ENCODE results near the gene RPL7A.
"Not testable (repeated sequence)": the region's sequence is repeated elsewhere in the genome, so short reads cannot be mapped to it uniquely, and the experiment has no call there.

The RPL7A gene

DNA sequence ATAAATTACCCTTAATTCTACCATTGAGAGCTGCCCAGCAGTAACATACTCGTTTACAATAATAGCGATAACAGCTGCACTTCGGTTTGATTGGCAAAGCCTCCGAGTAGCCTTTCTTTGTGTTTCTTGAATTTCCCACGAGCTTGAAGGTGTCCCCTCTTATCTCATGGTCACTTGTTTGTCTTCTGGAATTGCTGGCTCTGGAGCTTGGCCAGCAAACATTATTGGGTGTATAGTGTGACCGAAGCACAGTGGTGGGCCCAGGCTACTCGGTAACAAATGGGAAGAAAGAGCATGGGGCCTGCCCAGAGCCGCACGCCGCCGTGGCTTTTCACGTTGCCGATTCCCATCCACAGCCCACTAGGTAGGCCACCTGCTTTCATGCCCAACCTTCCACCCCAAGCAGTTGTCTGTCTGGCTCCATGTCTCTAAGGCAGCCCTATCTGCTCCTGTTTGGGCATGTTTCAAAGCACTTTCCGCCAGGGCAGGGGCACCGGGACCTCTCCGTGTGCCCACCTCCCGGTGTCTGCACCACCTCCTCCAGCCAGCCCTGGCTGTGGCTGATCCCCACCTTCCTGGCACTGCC, 36.8 kb downstream of the RPL7A start:
- in situ Hi-C loops (cut with MboI; ENCODE audit: low sequenced_read_pairs) = no loop called here

DNA sequence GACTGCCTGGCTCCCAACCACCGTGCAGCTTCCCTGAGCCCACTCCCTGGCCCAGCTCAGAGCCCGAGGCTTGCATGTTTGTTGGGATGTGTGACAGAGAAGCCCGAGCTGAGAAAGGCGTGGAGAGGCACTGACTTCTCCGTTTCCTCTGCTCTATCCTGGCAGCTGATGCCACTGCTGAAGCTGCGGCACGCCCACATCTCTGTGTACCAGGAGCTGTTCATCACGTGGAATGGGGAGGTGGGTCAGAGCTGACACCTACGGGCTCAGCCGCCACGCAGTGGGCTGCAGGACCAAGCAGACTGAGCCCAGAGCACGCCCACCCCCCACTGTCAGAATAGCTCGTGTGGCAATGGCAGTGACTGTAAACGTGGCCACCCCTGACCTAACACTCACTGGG, 37.4 kb downstream of the RPL7A start:
- in situ Hi-C loops (cut with MboI; ENCODE audit: low sequenced_read_pairs) = no loop called here

DNA sequence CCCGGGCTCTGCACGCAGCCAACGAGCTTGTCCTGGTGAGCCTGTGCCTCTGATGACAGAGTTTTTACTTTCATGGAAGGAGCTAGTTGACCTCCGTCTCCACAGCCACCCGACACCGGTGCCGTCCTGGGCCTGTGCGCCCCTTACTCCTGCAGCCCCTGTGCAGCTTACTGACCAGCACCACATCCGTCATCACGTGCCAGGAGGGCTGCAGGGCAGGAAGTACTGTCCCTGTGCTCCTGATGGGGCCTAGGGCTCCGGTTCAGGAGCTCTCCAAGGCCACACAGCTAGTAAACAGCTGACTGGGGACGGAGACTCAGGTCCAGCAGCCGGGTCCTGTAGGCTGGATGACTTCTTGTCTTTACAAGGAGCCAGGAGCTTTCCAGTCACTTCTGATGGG, 38.3 kb downstream of the RPL7A start:
- in situ Hi-C loops (cut with MboI; ENCODE audit: low sequenced_read_pairs) = no loop called here

DNA sequence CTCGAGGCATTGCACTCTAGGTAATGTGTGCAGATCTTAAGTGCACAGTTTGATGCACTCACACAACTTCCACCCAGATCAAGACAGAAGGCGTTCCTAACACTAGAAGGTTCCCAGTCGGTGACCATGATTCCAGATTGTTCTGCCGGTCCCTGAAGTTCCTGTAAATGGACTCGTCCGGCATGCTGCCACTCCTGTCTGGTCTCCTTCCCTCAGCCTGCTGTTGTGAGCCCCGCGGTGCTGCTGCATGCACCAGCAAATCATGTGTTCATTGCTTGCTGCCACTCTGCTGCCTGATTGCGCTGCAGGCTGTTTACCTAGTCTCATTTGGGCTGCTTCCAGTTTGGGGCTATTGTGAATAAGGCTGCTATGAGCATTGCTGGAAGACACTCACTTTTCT, 39.7 kb downstream of the RPL7A start:
- in situ Hi-C loops (cut with MboI; ENCODE audit: low sequenced_read_pairs) = no loop called here

DNA sequence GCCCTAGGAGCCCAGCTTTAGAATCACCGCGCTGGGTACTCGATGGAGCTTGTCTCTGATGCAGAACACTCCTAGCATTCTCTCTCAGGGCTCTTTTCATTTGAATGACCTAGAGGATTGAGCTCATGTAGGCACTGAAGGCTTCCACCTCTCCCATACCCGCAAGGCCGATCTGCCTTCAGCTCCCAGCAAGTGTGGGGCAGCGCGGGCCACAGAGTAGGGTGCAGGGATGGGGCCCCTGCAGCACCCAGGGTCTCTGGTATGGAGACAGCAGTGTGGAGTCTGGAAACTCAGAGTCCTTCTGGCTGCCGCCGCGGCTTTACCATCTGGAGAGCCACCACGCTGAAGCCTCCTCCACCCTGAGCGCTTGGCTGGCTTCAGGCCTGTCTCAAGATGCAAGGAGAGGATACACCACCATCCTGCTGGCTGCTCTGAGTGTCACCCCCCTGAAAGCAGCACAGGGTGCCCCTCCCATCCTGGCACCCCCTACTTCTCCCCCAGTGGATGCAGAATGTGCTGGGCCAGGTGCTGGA, 41.1 kb downstream of the RPL7A start:
- in situ Hi-C loops (cut with MboI; ENCODE audit: low sequenced_read_pairs) = no loop called here

DNA sequence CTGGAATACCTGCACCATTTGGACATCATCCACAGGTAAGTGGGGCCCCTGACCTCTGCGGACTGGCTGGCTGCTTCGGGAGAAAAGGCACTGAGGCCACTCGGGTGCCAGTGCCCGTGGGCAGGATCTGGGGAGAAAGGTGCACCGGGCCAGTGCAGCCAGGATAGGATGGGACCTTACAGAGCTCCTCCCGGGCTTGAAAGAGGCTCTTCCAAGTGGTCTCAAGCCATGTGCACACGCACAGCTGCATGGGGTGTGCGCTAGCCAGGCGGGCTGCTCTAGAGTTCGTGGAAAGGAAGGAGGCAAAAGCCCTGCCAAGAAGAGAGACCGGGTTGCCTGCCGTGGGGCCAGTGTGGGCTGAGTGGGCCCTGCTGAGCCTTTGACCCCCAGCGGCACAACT, 41.5 kb downstream of the RPL7A start:
- in situ Hi-C loops (cut with MboI; ENCODE audit: low sequenced_read_pairs) = no loop called here

DNA sequence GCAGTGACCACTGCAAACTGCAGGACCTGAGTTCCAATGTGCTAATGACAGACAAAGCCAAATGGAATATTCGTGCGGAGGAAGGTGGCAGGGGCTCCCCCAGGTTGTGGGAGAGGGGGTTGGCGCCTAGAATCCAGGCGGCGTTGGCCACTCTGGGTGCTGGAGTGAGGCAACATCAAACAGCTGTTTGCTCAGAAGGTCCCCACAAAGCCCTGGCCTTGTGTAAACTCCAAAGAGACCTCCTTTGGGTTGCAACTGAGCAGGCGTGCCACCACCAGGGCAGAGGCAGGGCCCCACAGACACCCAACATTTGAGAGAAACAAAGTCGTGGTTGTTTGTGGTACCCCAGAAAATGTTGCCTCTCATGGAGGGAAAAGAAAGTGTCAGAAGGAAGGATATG, 42.7 kb downstream of the RPL7A start:
- in situ Hi-C loops (cut with MboI; ENCODE audit: low sequenced_read_pairs) = no loop called here

DNA sequence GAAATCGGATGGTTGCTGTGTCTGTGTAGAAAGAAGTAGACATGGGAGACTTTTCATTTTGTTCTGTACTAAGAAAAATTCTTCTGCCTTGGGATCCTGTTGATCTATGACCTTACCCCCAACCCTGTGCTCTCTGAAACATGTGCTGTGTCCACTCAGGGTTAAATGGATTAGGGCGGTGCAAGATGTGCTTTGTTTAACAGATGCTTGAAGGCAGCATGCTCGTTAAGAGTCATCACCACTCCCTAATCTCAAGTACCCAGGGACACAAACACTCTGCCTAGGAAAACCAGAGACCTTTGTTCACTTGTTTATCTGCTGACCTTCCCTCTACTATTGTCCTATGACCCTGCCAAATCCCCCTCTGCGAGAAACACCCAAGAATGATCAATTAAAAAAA, 43.4 kb downstream of the RPL7A start:
- in situ Hi-C loops (cut with MboI; ENCODE audit: low sequenced_read_pairs) = not testable (repeated sequence)

DNA sequence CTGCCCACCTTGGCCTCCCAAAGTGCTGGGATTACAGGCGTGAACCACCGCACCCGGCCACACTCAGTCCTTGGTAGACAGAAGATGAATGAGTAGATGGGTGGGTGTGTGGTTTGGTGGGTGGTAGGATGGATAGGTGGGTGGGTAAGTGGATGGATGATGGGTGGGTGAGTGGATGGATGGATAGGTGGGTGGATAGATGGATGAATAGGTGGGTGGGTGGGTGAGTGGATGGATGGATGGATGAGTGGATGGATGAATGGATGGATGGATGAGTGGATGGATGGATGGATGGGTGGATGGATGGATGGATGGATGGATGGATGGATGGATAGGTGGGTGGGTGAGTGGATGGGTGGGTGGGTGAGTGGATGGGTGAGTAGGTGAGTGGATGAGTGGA, 44.3 kb downstream of the RPL7A start:
- in situ Hi-C loops (cut with MboI; ENCODE audit: low sequenced_read_pairs) = not testable (repeated sequence)

DNA sequence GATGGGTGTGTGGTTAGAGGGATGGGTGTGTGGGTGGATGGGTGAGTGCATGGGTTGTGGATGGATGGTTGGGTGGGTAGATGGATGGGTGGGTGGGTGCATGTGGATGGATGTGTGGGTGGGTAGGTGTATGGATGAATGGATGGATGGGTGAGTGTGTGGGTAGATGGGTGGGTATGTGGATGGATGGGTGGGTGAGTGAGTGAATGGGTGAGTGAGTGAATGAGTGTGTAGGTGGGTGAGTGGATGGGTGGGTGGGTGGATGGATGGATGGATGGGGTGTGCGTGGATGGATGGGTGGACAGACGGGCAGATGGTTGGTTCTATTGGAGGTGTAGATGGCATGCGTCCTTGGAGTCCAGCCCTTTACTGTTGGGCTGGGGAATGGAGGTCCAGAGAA, 45.4 kb downstream of the RPL7A start:
- in situ Hi-C loops (cut with MboI; ENCODE audit: low sequenced_read_pairs) = no loop called here

DNA sequence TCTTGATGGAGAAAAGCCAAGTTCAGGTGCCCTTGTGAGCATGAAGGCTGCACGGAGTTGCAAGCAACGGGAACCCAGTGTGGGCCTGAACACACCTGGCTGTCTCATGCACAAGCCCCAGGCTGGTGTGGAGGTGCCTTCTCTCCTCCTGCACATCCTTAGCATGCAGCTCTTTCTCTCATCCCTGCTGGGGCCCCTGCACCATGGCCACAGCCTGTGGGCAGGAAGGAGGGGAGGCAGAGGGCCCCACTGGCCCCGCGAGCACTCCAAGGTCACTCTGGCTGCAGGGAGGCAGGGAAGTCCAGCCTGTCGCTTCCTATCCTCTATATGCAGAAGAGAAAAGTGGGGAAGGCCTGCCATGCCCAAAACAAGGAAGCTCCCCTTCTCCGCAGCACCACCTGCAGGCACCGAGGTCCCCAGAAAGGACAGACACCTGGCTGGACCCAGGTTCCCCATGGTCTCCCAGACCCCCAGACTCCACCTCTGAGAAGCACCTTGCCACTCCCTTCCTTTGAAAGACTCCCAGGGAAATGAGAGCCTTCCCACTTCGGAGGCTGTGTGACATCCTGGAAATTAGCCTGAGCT, 46.8 kb downstream of the RPL7A start:
- in situ Hi-C loops (cut with MboI; ENCODE audit: low sequenced_read_pairs) = no loop called here

DNA sequence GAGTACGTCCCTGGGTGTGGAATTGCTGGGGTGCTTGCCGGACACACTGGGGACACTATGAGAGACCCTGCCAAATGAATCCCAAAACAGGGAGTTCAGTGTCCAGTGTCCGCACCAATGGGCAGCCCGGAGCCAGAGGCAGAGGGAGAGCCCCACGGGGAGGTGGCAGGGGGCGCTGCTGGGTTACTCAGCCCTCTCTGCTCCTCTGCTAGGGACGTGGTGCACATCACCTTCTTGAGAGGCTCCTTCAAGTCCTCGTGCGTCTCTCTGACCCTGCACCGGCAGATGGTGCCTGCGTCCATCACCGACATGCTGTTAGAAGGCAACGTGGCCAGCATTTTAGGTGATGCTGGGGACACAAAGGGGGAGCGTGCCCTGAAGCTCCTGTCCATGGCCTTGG, 48.9 kb downstream of the RPL7A start:
- in situ Hi-C loops (cut with MboI; ENCODE audit: low sequenced_read_pairs) = no loop called here

DNA sequence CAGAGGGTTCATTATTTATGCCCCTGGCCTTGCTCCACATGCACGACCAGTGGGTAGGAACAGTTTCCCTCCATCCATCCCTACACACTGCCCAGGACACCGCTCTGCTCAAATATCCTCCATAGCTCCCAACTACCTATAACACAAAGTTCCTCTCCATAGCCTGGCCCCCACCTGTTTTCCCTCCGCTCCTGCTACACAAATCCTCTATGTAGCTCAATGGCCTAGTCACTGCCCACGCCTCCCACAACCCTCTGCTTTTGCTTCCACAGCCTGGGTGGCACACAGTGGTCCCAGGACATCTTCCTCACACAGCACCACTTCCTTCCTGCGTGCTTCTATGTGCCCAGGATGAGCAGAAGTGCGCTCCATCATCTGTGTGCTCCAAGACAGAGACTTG, 49.4 kb downstream of the RPL7A start:
- in situ Hi-C loops (cut with MboI; ENCODE audit: low sequenced_read_pairs) = no loop called here

DNA sequence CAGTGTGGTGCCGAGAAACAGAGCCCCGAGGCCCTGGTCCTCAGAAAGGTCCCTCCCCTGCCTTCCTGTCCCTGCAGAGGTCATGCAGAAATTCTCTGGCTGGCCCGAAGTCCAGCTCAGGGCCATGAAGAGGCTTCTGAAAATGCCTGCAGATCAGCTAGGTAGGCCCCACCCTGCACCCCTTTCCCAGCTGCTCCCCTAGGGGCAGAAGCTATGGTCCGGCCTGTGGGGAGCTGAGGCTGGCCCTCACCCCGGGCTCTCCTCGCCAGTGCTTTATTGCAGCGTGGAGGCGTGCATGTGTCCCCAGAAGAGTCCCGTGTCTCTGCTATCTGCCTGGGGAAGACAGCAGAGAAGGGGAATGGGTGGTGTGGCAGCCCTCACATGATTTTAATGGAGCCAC, 49.9 kb downstream of the RPL7A start:
- in situ Hi-C loops (cut with MboI; ENCODE audit: low sequenced_read_pairs) = no loop called here

DNA sequence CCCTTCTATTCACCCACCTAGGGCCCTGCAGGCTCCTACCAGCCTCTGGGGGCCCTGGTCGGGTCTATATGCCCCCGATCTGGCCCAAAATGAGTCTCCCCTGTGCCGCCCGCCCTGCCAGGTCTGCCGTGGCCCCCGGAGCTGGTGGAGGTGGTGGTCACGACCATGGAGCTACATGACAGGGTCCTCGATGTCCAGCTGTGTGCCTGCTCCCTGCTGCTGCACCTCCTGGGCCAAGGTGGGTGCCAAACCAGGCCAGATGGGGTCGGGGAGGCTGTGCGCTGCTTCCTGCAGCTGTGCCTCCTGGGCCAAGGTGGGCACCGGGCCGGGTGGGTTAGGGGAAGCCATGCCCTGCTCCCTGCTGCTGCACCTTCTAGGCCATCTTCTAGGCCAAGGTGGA, 52.3 kb downstream of the RPL7A start:
- in situ Hi-C loops (cut with MboI; ENCODE audit: low sequenced_read_pairs) = no loop called here
